ENCODE data around the gene GNB1. TPM values are rescaled to one million over a fixed set of nuclear protein-coding genes. Genes with fewer than 3 reads are reported as not detected.

GNB1 gene
- total and polyA plus RNA-seq, 2 of the 4 experiments (the other 2 are of a cell fraction): 73.5 to 371 TPM

- H3K36me3 ChIP-seq (ENCODE audit: control insufficient read depth, insufficient read depth, low read length): peaks cover 46% of the 10 kb centered on the region
- H4K8ac ChIP-seq (ENCODE audit: low read depth in 2 of 2, low read length in 2 of 2): no peak overlapping the region
- H3K4me3 ChIP-seq (ENCODE audit: insufficient read depth, low read depth, low read length): no peak overlapping the region
- H3K9ac ChIP-seq (ENCODE audit: low read depth, low read length): no peak overlapping the region
- H4K91ac ChIP-seq (ENCODE audit: insufficient read depth, low read depth, low read length): no peak overlapping the region
- H2BK5ac ChIP-seq (ENCODE audit: low read depth, low read length, poor library complexity, severe bottlenecking): no peak overlapping the region
- H4K5ac ChIP-seq (ENCODE audit: low read depth, low read length): no peak overlapping the region
- no peak overlapping the region for H3K18ac ChIP-seq (ENCODE audit: low read depth, low read length)
- ATAC-seq (ENCODE audit: low read depth) (no peak), DNase-seq (no peak)
- no peak overlapping the region for H3K4ac ChIP-seq (ENCODE audit: low read depth, low read length)
- no peak overlapping the region for H2AK5ac ChIP-seq (ENCODE audit: low read depth, low read length)
- no peaks in the 10 kb centered on the region; the same call in 1 of the 2 replicates for H3K9me1 ChIP-seq (ENCODE audit: insufficient read depth, low read length)
- H3K9me3 ChIP-seq (ENCODE audit: control insufficient read depth, insufficient read depth, low read length): no peaks in the 10 kb centered on the region
- 92% methylated on average over 10 of the region's 32 CpGs; no CpG with 5 or more reads in 1 of the 2 experiments for WGBS, 2 experiments (ENCODE audit: extremely low coverage in 2 of 2, insufficient read length in 1 of 2)
- H3K23ac ChIP-seq (ENCODE audit: low read depth, low read length): no peak overlapping the region
- H3K4me1 ChIP-seq (ENCODE audit: control insufficient read depth, insufficient read depth, low read length): no peaks in the 10 kb centered on the region
- H4K20me1 ChIP-seq (ENCODE audit: insufficient read depth, low read length): peaks cover 25% of the 10 kb centered on the region
- no peak overlapping the region for H2AK9ac ChIP-seq (replicated peaks; ENCODE audit: low read depth, low read length, poor library complexity)
- intact Hi-C loops (cut with micrococcal nuclease) (no loop called here), in situ Hi-C loops (cut with MboI; ENCODE audit: low sequenced_read_pairs) (no loop called here), dilution Hi-C loops (cut with HindIII; ENCODE audit: low sequenced_read_pairs, unreplicated experiment) (no loop called here)
- H3K4me2 ChIP-seq (ENCODE audit: low read depth, low read length): no peak overlapping the region
- no peak overlapping the region for H2AFZ ChIP-seq (replicated peaks; ENCODE audit: low read length, poor library complexity)
- H3K27me3 ChIP-seq (ENCODE audit: control insufficient read depth, insufficient read depth, low read length): no peaks in the 10 kb centered on the region
- ChIA-PET POLR2A (ENCODE audit: unreplicated experiment) (no interaction called here), CTCF (no interaction called here)
- no peak overlapping the region for H3K56ac ChIP-seq (ENCODE audit: extremely low read depth, insufficient read depth, low read length)
- no peak overlapping the region for H2BK120ac ChIP-seq (ENCODE audit: low read depth, low read length)
- H2BK20ac ChIP-seq (ENCODE audit: low read depth, low read length): no peak overlapping the region
- no TSS peak for BruUV-seq (replicated peaks)
- H2BK15ac ChIP-seq (ENCODE audit: low read depth, low read length): no peak overlapping the region
- H3K79me1 ChIP-seq (ENCODE audit: low read depth in 1 of 2, low read length in 2 of 2): peaks cover 14 to 56% of the 10 kb centered on the region in 2 experiments
- TF ChIP-seq RCOR1 (IDR thresholded peaks at IDR 0.05; ENCODE audit: insufficient replicate concordance, low read length): no peak
- no peak for TF ChIP-seq MAFK (IDR thresholded peaks at IDR 0.05; ENCODE audit: low read depth, low read length)
- TF ChIP-seq ELK1 (IDR thresholded peaks at IDR 0.05; ENCODE audit: borderline replicate concordance, low read depth, low read length): no peak
- no peak for TF ChIP-seq RFX5 (IDR thresholded peaks at IDR 0.05; ENCODE audit: low read depth, low read length)
- no peak for TF ChIP-seq CTCF (conservative IDR thresholded peaks at IDR 0.05; ENCODE audit: low read depth, low read length)
- no peak for TF ChIP-seq MAZ (IDR thresholded peaks at IDR 0.05; ENCODE audit: borderline replicate concordance, low read depth, low read length)
- no peak for TF ChIP-seq USF2 (IDR thresholded peaks at IDR 0.05; ENCODE audit: low read depth, low read length)
- TF ChIP-seq MXI1 (IDR thresholded peaks at IDR 0.05; ENCODE audit: borderline replicate concordance, low read depth, low read length): no peak
- H3K14ac ChIP-seq (replicated peaks; ENCODE audit: low read depth, low read length): no peak overlapping the region
- no peak overlapping the region for H3K27ac ChIP-seq (ENCODE audit: insufficient read depth, low read length)
These were observed 126.9 kb downstream of the GNB1 start for GRCh38 chr1:1763657-1764621.

Data from IMR-90 (cell line).